NCI-H187 (cell line): ENCODE results near the gene FXYD5.
"Not testable (repeated sequence)": the region's sequence is repeated elsewhere in the genome, so short reads cannot be mapped to it uniquely, and the experiment has no call there.

Source experiments
- DNase-seq, 2 experiments: peaks; one replicate each; lab custom pipeline; 2025; lab: John Stamatoyannopoulos, UW

The FXYD5 gene

DNA sequence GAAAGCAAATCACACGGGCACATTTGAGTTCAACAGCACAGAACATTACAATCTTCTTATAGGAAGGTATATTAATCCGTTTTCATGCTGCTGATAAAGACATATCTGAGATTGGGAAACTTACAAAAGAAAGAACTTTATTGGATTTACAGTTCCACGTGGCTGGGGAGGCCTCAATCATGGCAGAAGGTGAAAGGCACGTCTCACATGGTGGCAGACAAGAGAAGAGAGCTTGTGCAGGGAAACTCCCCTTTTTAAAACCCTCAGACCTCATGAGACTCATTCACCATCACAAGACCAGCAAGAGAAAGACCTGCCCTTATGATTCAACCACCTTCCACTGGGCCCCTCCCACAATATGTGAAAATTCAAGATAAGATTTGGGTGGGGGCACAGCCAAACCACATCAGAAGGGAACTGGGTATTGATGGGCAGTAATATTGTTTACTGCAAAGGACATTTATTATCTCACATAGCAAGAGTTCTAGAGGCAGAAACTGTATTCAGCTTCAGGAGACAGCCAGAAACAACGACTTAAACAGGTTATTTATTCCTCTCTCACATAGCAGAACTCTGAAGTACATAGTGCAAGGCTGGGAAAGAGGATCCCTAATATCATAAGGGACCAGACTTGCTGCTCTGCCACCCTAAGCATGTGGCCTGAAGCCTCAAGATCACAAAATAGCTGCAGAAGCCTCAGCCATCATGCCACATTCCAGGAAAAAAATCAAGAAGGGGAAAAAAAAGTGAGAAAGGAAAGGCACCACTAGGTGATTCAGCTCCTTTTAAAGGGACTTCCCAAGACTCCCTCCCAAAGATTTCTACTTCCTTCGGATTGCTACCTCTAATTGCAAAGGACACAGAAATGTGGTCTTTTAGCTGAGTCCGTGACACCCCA, 23.1 kb downstream of the FXYD5 start:
- no peak for DNase-seq

- DNase-seq = no peak
Observed at GRCh38 chr19:35178701-35179100, 24.2 kb downstream of the FXYD5 start.

- DNase-seq = no peak
Observed at GRCh38 chr19:35179830-35180229, 25.3 kb downstream of the FXYD5 start.

DNA sequence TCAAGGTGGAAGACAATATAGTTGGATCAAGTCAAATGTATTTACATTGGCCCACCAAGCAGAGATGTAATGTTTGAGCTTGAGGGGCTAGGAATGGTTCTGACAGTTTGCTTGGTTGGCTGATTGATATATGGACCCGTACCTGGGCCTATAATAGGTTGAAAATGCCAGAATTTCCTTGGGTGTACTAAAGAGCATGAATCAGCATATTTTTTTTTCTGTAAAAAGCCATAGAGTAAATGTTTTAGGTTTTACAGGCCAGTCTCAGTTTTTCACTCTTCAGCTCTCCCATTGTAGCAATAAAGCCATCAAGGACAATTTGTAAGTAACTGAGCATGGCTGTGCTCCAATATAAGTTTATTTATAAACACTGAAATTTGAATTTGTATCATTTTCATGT, 26.9 kb downstream of the FXYD5 start:
- DNase-seq = no peak

GRCh38 chr19:35184267-35184666, 29.7 kb downstream of the FXYD5 start:
- no peak for DNase-seq

DNA sequence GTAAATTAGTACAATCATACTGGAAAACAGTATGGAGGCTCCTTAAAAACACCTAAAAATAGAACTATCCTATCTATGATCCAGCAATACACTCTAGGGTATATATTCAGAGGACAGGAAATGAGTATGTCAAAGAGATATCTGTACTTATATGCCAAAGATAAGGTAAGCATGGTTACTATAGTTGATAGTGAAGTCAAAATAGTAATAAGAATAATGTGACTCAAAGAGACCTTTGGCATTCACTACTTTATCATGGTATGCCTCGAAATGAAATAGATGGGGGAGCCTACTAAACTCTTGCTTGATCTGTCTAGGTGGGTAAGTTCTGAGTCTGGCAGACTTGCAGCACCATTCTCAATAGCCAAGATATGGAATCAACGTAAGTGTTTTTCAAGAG, 30.3 kb downstream of the FXYD5 start:
- DNase-seq = no peak

DNA sequence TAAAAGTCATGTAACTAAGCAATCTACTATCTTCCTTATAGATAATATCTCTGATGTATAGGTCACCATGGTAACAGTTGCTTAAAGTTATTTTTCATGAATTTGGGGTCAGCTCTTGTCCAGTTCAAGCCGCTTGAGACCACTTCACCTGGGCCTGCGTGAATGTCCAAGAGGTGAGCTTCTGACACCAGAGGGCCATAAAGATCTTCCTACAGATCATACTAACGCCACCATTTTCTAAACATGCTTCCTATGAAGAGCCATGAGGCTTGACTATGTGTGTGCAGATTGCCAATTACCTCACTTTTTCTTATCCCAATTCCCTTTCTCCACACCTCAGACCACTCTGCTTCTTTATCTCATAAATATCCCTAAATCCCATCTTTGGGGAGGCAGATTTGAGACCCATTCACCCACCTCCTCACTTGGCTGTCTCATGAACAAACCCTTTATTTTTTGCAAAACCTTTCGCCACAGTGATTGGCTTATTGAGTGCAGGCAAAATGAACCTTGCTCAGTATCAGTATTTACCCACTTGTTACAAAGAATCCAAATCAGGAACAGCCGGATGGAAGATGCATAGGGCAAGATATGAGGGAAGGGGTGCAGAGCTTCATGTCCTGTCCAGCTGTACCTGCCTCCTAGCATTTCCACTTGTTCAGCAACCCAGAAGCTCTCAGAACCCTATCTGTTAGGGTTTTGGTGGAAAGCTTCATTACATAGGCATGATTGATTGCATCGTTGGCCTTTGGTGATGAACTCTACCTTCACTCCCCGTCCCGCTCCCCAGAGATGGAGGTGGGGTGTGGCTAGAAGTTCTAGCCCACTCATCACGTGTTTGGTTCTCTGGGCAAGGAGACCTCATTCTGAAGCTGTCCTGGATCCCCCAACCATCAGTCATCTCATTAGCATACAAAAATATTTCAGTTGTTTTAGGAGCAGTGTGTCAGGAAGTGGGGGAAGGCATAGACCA, 39.8 kb downstream of the FXYD5 start:
- DNase-seq = no peak

- DNase-seq = no peak
Observed at GRCh38 chr19:35195830-35196229, 41.3 kb downstream of the FXYD5 start.

- DNase-seq = not testable (repeated sequence)
Observed at GRCh38 chr19:35196861-35197260, 42.3 kb downstream of the FXYD5 start.

DNA sequence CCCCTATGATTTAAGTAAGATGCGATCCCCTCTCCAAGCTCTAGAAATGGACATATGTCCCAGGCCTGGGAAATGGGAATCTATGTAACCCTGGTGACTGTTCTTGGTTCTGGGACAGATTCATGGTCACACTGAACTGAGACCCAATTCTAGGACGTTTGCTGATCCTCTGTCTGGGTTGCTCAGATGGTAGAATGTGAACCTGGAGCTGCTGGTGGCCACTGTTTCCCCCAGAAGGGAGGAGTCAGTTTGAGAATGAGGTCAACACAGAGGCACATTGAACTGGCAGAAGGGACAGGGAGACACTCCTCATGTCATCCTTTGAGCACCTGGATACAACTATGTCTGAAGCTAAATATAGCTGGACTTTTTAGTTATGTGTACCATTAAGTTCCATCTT, 44.9 kb downstream of the FXYD5 start:
- no peak for DNase-seq

GRCh38 chr19:35202722-35203688, 48.5 kb downstream of the FXYD5 start:
- DNase-seq = no peak

GRCh38 chr19:35204799-35205732, 50.5 kb downstream of the FXYD5 start:
- DNase-seq = no peak

DNA sequence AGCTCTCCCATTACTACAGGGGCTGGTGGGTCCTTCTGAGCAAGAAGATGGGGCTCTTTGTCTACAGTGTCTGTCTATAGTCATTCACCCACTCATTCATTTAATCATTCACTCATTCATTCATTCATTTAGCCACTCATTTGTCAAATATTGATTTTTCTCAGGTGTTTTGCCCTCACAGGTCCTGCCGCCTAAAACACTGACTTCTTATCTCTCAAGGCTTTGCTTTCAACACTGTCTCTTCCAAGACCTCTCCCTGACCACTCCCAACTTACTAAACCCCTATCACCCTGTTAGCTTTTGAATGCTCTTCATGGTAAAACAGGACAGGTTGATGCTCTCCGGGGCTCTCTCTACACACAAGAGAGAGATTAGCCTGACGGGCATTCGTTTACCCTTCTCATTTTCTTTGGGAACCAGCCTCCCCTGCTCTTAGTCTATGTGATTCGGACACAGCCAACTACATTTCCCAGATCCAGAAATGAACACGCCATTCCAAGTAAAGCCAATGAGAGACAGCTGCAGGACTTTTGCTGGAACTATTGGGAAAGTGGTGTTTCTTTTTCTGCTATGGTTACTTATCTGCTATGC, 51.3 kb downstream of the FXYD5 start:
- no peak for DNase-seq

DNA sequence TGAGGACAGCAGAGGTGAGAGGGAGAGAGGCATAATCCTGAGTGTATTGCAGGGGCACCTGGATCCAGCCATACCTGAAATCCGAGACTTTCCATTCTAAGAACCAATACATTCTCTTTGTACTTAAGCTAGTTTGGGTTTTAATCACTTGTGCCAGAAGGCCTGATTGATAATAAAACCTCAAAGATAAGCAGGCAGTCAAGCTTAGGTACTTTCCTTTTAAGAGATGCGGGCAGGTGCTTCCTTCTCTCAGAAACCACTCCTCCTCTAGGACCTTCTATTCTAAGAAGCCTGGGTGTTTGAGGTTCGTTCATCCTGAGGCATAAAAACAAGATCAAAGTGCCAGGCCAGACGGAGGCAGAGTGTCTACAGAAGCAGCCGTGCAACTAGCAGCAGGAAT, 51.8 kb downstream of the FXYD5 start:
- DNase-seq = no peak

GRCh38 chr19:35206855-35207254, 52.3 kb downstream of the FXYD5 start:
- DNase-seq = no peak

- DNase-seq = no peak
Observed at GRCh38 chr19:35207391-35207871, 52.9 kb downstream of the FXYD5 start.

GRCh38 chr19:35208121-35208520, 53.6 kb downstream of the FXYD5 start:
- DNase-seq = no peak

DNA sequence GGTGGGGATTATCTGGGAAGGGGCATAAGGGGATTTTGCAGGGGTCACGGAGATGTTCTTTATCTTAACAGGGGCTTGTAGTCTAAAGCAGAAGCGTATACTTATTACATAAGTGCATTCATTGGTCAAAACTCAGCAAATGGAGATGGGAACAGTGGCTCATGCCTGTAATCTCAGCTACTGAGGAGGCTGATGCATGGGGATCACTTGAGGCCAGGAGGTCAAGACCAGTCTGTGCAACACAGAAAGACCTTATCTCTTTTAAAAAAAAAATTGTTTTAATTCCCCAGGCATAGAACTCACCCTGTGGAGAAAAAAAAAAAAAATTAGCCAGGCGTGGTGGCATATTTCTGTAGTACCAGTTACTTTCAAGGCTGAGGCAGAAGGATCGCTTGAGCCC, 55.1 kb downstream of the FXYD5 start:
- no peak for DNase-seq

- DNase-seq = no peak
Observed at GRCh38 chr19:35211545-35212230, 57.2 kb downstream of the FXYD5 start.
